IMR-90 (cell line): Measurements from ENCODE around the gene F13A1. TPM values are rescaled to one million over a fixed set of nuclear protein-coding genes. Genes with fewer than 3 reads are reported as not detected.

ENCODE experiments used
- ATAC-seq: fragments of 200-7000 bp; cut with Tn5 transposase; 2 replicates; pipeline ENCODE4 v1.9.1; 2020; ENCODE audit warnings: low read depth, mild to moderate bottlenecking, moderate library complexity
- BruUV-seq: library from RNA; stranded (reverse); fragments of 400-500 nt; replicated peaks from 2 replicates; lab custom pipeline; 2021; lab: Mats Ljungman, UMichigan
- CTCF ChIA-PET: fragments of 300-600 bp; formaldehyde crosslinking; extraction: SDS; loops from one replicate; lab custom pipeline; 2021; ENCODE audit warnings: antibody characterized with exemption; lab: Yijun Ruan, JAX
- POLR2A ChIA-PET: fragments of 300-600 bp; sonication (Branson Sonifier 250); formaldehyde crosslinking; loops from one replicate; lab custom pipeline; 2022; ENCODE audit warnings: antibody characterized with exemption; ENCODE audit not compliant: unreplicated experiment; lab: Charles Lee
- DNase-seq: peaks from one replicate; pipeline ENCODE4 v3.0.0; 2013
- H2AFZ ChIP-seq: replicated peaks from 2 replicates; pipeline ENCODE3; 2013; ENCODE audit warnings: low read length, mild to moderate bottlenecking; ENCODE audit not compliant: poor library complexity
- H2AK5ac ChIP-seq: 2 replicates; pipeline ENCODE4 v1.6.1; 2013; ENCODE audit warnings: low read depth, low read length, inconsistent platforms
- H2AK9ac ChIP-seq: replicated peaks from 2 replicates; pipeline ENCODE3; 2013; ENCODE audit warnings: mild to moderate bottlenecking, low read depth, low read length, moderate library complexity; ENCODE audit not compliant: poor library complexity
- H2BK120ac ChIP-seq: 2 replicates; pipeline ENCODE4 v1.6.1; 2013; ENCODE audit warnings: low read depth, low read length, inconsistent platforms
- H2BK15ac ChIP-seq: 3 replicates; pipeline ENCODE4 v1.6.1; 2013; ENCODE audit warnings: low read depth, low read length, inconsistent platforms
- H2BK20ac ChIP-seq: 2 replicates; pipeline ENCODE4 v1.6.1; 2013; ENCODE audit warnings: low read depth, mild to moderate bottlenecking, inconsistent platforms, low read length, moderate library complexity
- H2BK5ac ChIP-seq: 2 replicates; pipeline ENCODE4 v1.6.1; 2013; ENCODE audit warnings: mild to moderate bottlenecking, low read depth, low read length, inconsistent platforms; ENCODE audit not compliant: poor library complexity, severe bottlenecking
- H3K14ac ChIP-seq: replicated peaks from 2 replicates; pipeline ENCODE4 v1.6.1; 2013; ENCODE audit warnings: low read depth, low read length, inconsistent platforms
- H3K18ac ChIP-seq: 2 replicates; pipeline ENCODE4 v1.6.1; 2013; ENCODE audit warnings: low read depth, low read length, control low read depth
- H3K23ac ChIP-seq: 2 replicates; pipeline ENCODE4 v1.6.1; 2013; ENCODE audit warnings: low read depth, low read length, inconsistent platforms
- H3K27ac ChIP-seq: 2 replicates; pipeline ENCODE4 v1.5.1; 2013; ENCODE audit warnings: mild to moderate bottlenecking, control low read depth, low read length; ENCODE audit not compliant: insufficient read depth
- H3K27me3 ChIP-seq: 2 replicates; pipeline ENCODE4 v1.6.1; 2013; ENCODE audit warnings: low read length; ENCODE audit not compliant: control insufficient read depth, insufficient read depth
- H3K36me3 ChIP-seq: 2 replicates; pipeline ENCODE4 v1.6.1; 2013; ENCODE audit warnings: low read length, mixed read lengths; ENCODE audit not compliant: control insufficient read depth, insufficient read depth
- H3K4ac ChIP-seq: 2 replicates; pipeline ENCODE4 v1.6.1; 2013; ENCODE audit warnings: low read depth, low read length, inconsistent platforms
- H3K4me1 ChIP-seq: 2 replicates; pipeline ENCODE4 v1.6.1; 2013; ENCODE audit warnings: low read length, mixed read lengths; ENCODE audit not compliant: control insufficient read depth, insufficient read depth
- H3K4me2 ChIP-seq: 2 replicates; pipeline ENCODE4 v1.6.1; 2013; ENCODE audit warnings: low read depth, mild to moderate bottlenecking, control low read depth, low read length, moderate library complexity
- H3K4me3 ChIP-seq: 2 replicates; pipeline ENCODE4 v1.5.1; 2013; ENCODE audit warnings: low read depth, mild to moderate bottlenecking, control low read depth, low read length, moderate library complexity; ENCODE audit not compliant: insufficient read depth
- H3K56ac ChIP-seq: 2 replicates; pipeline ENCODE4 v1.6.1; 2013; ENCODE audit warnings: low read length, inconsistent platforms; ENCODE audit not compliant: insufficient read depth; ENCODE audit errors: extremely low read depth
- H3K79me1 ChIP-seq, 2 experiments: 2 replicates each; pipeline ENCODE4 v1.6.1; 2013; ENCODE audit warnings: low read length in 2 of 2, inconsistent platforms in 1 of 2, low read depth in 1 of 2
- H3K9ac ChIP-seq: 2 replicates; pipeline ENCODE4 v1.6.1; 2013; ENCODE audit warnings: low read depth, low read length, control low read depth
- H3K9me1 ChIP-seq: 2 replicates; pipeline ENCODE4 v1.6.1; 2013; ENCODE audit warnings: low read length, inconsistent platforms; ENCODE audit not compliant: insufficient read depth
- H3K9me3 ChIP-seq: 2 replicates; pipeline ENCODE4 v1.6.1; 2013; ENCODE audit warnings: low read length; ENCODE audit not compliant: control insufficient read depth, insufficient read depth
- H4K20me1 ChIP-seq: 2 replicates; pipeline ENCODE4 v1.6.1; 2013; ENCODE audit warnings: low read length, inconsistent platforms; ENCODE audit not compliant: insufficient read depth
- H4K5ac ChIP-seq: 2 replicates; pipeline ENCODE4 v1.6.1; 2013; ENCODE audit warnings: mild to moderate bottlenecking, low read depth, low read length, control low read depth
- H4K8ac ChIP-seq, 2 experiments: 2 replicates each; pipeline ENCODE4 v1.6.1; 2013; ENCODE audit warnings: low read depth in 2 of 2, low read length in 2 of 2, control low read depth in 1 of 2, inconsistent platforms in 1 of 2
- H4K91ac ChIP-seq: 2 replicates; pipeline ENCODE4 v1.6.1; 2013; ENCODE audit warnings: low read depth, low read length, inconsistent platforms; ENCODE audit not compliant: insufficient read depth
- CEBPB ChIP-seq: IDR thresholded peaks from 2 replicates; pipeline ENCODE4 v1.6.1; 2012; ENCODE audit warnings: low read depth, low read length, improper control_type of control experiment
- CHD1 ChIP-seq: IDR thresholded peaks from 2 replicates; pipeline ENCODE4 v1.6.1; 2012; ENCODE audit warnings: low read depth, low read length, improper control_type of control experiment
- FOS ChIP-seq: fragments of 150-350 bp; IDR thresholded peaks from 2 replicates; pipeline ENCODE4 v1.6.1; 2016; ENCODE audit warnings: low read depth, low read length
- MAFK ChIP-seq: IDR thresholded peaks from 2 replicates; pipeline ENCODE4 v1.6.1; 2012; ENCODE audit warnings: low read depth, low read length, improper control_type of control experiment
- MAZ ChIP-seq: IDR thresholded peaks from 2 replicates; pipeline ENCODE4 v1.6.1; 2012; ENCODE audit warnings: low read depth, mild to moderate bottlenecking, low read length, improper control_type of control experiment, moderate library complexity, borderline replicate concordance
- NFE2L2 ChIP-seq: fragments of 150-350 bp; IDR thresholded peaks from 2 replicates; pipeline ENCODE4 v1.6.1; 2016; ENCODE audit warnings: low read depth, mild to moderate bottlenecking, low read length
- RAD21 ChIP-seq: IDR thresholded peaks from 2 replicates; pipeline ENCODE4 v1.6.1; 2012; ENCODE audit warnings: low read length, improper control_type of control experiment
- RFX5 ChIP-seq: IDR thresholded peaks from 2 replicates; pipeline ENCODE4 v1.8.0; 2012; ENCODE audit warnings: low read depth, mild to moderate bottlenecking, low read length, moderate library complexity
- SMC3 ChIP-seq: fragments of 150-350 bp; IDR thresholded peaks from 2 replicates; pipeline ENCODE4 v1.6.1; 2016; ENCODE audit warnings: low read depth, mild to moderate bottlenecking, antibody characterized with exemption, low read length, moderate library complexity
- WGBS, 2 experiments: methylation state at CpG; one replicate each; pipeline versions ENCODE4 v1.1.5 to v1.1.7; 2013; ENCODE audit warnings: missing lambda C conversion rate in 2 of 2; ENCODE audit not compliant: insufficient read length in 1 of 2; ENCODE audit errors: extremely low coverage in 2 of 2; 5-methylcytosine and 5-hydroxymethylcytosine counted together
- dilution Hi-C: fragments of 300-500 bp; cut with HindIII; formaldehyde crosslinking; loops from one replicate; pipeline ENCODE4 v1.14.3; 2018; ENCODE audit warnings: low sequenced_read_pairs; ENCODE audit not compliant: unreplicated experiment
- in situ Hi-C: fragments of 300-500 bp; cut with MboI; formaldehyde crosslinking; loops from 3 replicates; pipeline ENCODE4 v1.14.3; 2019; ENCODE audit warnings: low sequenced_read_pairs, inconsistent platforms, mixed read lengths
- intact Hi-C: fragments of 100-400 bp; cut with micrococcal nuclease; formaldehyde crosslinking; loops from 2 replicates; pipeline ENCODE4 v1.10.0; 2022
- polyA plus RNA-seq, 3 experiments: library from polyadenylated mRNA; depleted of rRNA; stranded (reverse); fragments of >200 nt; gene quantifications; 2 replicates each; pipeline ENCODE4 v1.2.3, GENCODE V29; 2012; ENCODE audit warnings: low replicate concordance in 1 of 3
- total RNA-seq: library from RNA; depleted of rRNA; stranded (reverse); fragments of >200 nt; gene quantifications from 2 replicates; pipeline ENCODE4 v1.2.3, GENCODE V29; 2012
- TF ChIP-seq, protein P1 (sequence below): conservative IDR thresholded peaks from 2 replicates; pipeline ENCODE4 v1.5.1; 2012; ENCODE audit warnings: mild to moderate bottlenecking, low read depth, low read length, improper control_type of control experiment
- TF ChIP-seq, protein P2 (sequence below): fragments of 150-350 bp; IDR thresholded peaks from 2 replicates; pipeline ENCODE4 v1.6.1; 2016; ENCODE audit warnings: low read depth, mild to moderate bottlenecking, low read length, moderate library complexity, borderline replicate concordance

F13A1 gene
- total and polyA plus RNA-seq, 2 of the 4 experiments (the other 2 are of a cell fraction), result not detected

DNA sequence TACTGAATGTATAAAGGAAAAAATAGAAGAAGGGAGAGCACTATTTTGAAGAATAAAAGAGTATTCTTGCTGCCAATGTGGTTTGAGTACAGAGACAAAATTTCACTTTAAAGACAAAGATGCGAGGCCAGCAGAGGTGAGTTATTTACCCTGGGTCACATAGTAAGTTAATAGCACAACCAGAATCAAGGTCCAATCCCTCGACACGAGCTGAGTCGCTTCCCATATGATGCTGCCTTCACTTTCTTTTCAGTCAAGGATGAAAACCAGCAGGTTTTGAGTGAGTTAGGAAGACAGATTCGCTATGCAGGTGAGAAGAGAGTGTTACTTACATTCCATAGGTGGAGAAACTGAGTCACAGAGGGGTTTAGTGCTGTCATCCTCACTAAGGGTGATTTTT lies 75.8 kb downstream of the F13A1 start:
- Histone ChIP-seq H4K5ac (no peak overlapping the region), H2AK5ac (no peak overlapping the region), H3K9me1 (no peaks in the 10 kb centered on the region), H3K27me3 (no peaks in the 10 kb centered on the region), H3K4me3 (no peak overlapping the region), H3K18ac (no peak overlapping the region), H2BK5ac (no peak overlapping the region), H3K14ac (no peak overlapping the region), H2AFZ (no peak overlapping the region), H2BK15ac (no peak overlapping the region), H3K9me3 (peaks cover 24% of the 10 kb centered on the region), H2BK20ac (no peak overlapping the region), H4K91ac (no peak overlapping the region), H3K36me3 (no peaks in the 10 kb centered on the region), H3K9ac (no peak overlapping the region), H2AK9ac (no peak overlapping the region), H3K23ac (no peak overlapping the region), H3K79me1 (no peaks in the 10 kb centered on the region), H2BK120ac (no peak overlapping the region), H4K20me1 (no peaks in the 10 kb centered on the region), H3K4ac (no peak overlapping the region), H3K4me1 (no peaks in the 10 kb centered on the region), H3K4me2 (no peak overlapping the region), H3K56ac (no peak overlapping the region), H3K27ac (no peak overlapping the region), H4K8ac (no peak overlapping the region)
- ChIA-PET POLR2A (no interaction called here), CTCF (no interaction called here)
- no TSS peak for BruUV-seq
- dilution Hi-C loops, result no loop called here
- in situ Hi-C loops, result no loop called here
- no CpG with 5 or more reads among the region's 5 CpGs for WGBS, 2 experiments
- ATAC-seq (no peak), DNase-seq (no peak)
- TF ChIP-seq RFX5 (no peak), SMC3 (no peak), MAZ (no peak), FOS (no peak), CEBPB (no peak), CHD1 (no peak), RAD21 (no peak), MAFK (no peak), NFE2L2 (no peak)
- TF ChIP-seq, protein P1, sequence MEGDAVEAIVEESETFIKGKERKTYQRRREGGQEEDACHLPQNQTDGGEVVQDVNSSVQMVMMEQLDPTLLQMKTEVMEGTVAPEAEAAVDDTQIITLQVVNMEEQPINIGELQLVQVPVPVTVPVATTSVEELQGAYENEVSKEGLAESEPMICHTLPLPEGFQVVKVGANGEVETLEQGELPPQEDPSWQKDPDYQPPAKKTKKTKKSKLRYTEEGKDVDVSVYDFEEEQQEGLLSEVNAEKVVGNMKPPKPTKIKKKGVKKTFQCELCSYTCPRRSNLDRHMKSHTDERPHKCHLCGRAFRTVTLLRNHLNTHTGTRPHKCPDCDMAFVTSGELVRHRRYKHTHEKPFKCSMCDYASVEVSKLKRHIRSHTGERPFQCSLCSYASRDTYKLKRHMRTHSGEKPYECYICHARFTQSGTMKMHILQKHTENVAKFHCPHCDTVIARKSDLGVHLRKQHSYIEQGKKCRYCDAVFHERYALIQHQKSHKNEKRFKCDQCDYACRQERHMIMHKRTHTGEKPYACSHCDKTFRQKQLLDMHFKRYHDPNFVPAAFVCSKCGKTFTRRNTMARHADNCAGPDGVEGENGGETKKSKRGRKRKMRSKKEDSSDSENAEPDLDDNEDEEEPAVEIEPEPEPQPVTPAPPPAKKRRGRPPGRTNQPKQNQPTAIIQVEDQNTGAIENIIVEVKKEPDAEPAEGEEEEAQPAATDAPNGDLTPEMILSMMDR, result no peak
- TF ChIP-seq, protein P2, sequence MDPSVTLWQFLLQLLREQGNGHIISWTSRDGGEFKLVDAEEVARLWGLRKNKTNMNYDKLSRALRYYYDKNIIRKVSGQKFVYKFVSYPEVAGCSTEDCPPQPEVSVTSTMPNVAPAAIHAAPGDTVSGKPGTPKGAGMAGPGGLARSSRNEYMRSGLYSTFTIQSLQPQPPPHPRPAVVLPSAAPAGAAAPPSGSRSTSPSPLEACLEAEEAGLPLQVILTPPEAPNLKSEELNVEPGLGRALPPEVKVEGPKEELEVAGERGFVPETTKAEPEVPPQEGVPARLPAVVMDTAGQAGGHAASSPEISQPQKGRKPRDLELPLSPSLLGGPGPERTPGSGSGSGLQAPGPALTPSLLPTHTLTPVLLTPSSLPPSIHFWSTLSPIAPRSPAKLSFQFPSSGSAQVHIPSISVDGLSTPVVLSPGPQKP, result no peak
- intact Hi-C loops, result no loop called here
